GM18511 (cell line): Measurements from ENCODE around the gene FBXO33.

ENCODE experiments used
- ATAC-seq: cut with Tn5 transposase; IDR thresholded peaks from one replicate; pipeline ENCODE4 v1.9.1; 2021; ENCODE audit warnings: mild to moderate bottlenecking, moderate library complexity; ENCODE audit not compliant: unreplicated experiment

The FBXO33 gene, protein sequence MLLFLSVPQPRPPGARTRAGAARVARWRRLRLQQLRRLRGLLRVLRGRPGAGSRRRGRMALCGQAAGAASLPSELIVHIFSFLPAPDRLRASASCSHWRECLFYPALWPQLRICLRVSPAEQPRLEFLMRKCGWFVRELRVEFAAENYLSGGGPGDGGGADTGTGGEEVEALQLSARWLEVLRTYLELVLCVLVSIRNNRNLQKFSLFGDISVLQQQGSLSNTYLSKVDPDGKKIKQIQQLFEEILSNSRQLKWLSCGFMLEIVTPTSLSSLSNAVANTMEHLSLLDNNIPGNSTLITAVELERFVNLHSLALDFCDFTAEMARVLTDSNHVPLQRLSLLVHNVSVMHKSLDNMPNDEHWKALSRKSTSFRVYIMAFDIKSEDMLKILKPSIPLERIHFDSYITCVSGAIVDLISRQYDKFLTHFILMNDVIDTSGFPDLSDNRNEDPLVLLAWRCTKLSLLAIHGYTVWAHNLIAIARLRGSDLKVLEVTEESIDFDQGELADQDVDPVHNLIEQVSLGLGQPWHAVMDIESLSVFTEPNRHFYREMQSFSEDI

GRCh38 chr14:39432179-39432618 lies at the start of gene FBXO33:
TSS of gene FBXO33 (minus strand) at chr14:39432433. CDS start at chr14:39432162, 271 bp downstream.
- ATAC-seq: peak; percentile 85

- ATAC-seq: peak; percentile 98
These were observed 42.2 kb upstream of the FBXO33 start for GRCh38 chr14:39474416-39474911.

DNA sequence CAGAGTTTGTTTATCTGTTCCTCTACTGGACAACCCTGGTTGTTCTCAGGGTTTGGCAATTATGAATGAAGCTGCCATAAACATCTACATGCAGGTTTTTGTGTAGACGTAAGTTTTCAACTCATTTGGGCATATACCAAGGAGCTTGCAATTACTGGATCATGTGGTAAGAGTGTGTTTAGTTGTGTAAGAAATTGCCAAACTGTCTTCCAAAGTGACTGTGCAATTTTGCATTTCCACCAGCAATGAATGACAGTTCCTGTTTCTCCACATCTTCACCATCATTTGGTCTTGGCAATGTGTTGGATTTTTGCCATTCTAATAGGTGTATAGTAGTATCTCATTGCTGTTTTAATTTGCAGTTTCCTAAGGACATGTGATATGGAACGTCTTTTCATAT lies 39.8 kb upstream of the FBXO33 start:
- ATAC-seq: no peak

DNA sequence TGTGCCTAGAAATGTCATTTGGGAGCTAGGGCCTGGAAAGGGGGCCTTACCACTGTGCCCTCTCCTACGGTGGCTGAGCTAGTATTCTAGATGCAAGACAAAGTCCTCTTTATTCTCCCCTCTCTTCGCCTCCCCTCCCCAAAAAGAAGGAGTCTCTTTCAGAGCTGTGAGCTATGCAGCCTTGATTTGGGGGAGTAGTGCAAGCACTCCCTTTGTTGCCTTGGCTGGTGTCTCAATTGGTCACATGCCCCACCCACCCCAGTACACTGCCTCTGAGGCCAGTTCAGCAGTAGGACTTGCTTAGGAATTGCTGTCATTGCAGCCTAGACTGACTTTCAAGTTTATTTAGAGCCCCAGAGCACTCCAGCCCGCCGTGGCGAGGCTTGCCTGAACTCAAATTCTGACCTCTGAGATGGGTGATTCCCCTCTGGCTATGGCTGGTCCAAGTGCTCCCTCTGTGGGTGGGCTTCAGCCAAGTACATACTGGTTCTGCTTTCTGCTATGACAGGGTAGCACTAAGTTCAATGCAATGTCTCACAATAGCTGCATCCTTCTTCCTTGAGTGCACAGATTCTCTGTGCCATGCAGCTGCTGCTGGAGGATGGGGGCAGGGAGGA lies 37.0 kb upstream of the FBXO33 start:
- peak; percentile 96 for ATAC-seq

GRCh38 chr14:39467889-39468524 lies 35.8 kb upstream of the FBXO33 start:
- peak; percentile 56 for ATAC-seq

DNA sequence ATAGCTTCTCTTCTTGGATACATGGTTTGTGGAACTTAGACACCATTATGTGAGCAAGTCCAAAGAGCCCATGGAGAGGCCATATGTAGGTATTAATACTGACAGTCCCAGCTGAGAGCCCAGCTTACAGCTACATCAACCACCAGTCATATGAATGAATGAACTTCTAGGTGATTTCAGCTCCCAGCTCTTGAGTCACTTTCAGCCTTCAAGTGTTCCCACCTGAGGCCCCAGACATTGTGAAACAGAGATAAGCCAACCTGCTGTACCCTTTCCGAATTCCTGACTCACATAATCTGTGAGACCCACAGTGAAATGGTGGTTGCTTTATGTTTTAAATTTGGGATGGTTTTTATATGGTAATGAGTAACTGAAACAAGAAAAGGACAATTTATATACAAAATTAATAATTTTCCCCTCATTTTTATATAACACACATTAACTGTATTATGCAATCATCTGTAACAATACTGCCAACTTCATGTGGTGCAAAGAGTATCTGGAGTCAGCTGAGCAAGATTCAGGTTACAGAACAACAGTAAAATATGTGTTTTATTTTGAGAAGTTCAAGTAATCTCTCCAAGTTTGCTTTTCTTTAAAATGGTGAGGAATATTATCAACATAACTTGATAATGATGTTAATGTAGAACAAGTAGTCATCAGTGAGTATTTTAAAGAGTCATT lies 27.7 kb upstream of the FBXO33 start:
- ATAC-seq: no peak

GRCh38 chr14:39456702-39457250 lies 24.5 kb upstream of the FBXO33 start:
- ATAC-seq: no peak

DNA sequence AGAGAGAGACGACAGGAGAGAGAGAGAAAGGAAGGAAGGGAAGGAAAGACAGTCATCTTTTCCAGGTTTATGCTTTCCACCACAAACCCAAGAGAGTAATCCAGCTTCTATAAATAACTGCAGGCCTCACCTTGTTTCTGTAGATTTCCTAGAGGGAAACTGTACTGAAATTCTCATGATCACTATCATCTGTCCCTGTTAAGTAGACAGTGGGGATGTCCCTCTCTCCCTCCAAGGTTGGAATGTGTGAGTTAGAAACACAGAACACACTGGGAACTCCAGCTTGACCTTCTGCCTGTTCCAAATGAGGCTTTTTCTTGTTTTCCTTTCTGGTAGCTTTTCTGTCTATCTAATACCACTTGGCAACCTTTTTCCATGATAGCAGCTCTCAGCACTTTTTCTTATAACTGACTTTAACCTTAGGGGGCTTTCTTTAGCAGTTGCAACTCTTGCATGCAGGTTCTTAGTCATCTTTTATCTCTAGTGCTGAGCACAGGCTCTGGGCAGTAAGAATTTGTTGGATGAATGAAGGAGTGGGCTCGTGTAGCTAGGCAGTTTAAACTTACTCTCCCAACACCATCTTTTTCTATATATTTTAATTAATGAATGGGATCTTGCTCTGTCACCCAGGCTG lies 22.8 kb upstream of the FBXO33 start:
- no peak for ATAC-seq

DNA sequence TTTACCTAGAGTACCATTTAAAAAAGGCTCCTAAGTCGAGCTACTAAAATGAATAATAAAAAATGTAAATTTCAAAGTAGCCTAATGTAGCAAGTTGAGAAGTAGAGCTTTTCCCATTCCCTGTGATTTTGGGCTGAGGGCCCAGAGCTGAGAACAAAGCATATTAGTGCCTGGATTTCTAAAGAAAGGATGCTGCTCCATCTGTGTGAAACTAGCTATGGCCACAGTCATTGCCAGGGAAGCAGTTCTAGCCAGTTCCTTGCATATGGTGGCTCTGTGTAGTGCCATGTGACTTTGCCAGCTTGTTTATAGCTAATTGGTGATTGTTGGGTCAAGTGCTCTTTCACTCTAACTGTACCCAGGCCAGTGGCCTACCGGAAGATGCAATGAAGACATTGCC lies 20.4 kb upstream of the FBXO33 start:
- ATAC-seq: no peak

DNA sequence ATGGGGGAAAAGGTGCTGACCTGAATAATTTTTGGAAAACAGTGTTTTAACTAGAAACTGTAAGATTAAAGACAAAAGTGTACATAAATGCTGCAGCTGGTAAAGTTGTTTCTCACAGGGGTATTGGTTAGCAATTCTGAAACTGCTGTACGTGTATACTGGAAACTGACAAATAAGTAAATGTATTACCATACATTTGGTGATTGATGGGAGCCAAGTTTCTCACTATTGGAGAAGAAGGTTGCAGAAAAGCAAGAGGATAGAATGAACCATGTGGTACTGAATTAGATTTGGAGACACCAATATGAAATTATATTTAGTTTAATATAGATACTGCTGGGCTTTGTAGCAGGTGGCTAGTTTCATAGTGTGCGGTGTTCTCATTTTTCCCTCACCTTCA lies 19.6 kb upstream of the FBXO33 start:
- peak; percentile 40 for ATAC-seq

DNA sequence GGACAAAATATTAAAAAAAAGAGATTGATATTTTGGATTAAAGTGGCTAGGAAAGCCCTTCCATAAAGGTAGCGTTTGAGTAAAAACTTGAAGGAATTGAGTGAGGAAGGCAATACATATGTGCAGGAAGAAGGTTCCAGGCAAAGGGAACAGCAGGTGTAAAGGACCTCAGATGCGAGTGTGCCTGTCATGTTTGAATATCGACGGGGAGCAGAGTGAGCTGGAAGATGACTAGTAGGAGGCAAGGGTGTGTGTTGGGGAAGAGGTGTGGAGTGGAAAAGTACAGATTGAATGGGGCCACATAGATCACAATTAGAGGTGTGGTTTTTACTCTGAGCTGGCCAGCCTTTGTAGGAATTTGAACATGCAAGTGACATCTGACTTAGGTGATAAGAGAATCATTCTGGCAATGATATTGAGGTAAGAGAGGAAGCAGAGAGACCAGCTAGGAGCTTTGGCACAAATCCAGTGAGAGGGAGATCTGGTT lies 15.0 kb upstream of the FBXO33 start:
- no peak for ATAC-seq

DNA sequence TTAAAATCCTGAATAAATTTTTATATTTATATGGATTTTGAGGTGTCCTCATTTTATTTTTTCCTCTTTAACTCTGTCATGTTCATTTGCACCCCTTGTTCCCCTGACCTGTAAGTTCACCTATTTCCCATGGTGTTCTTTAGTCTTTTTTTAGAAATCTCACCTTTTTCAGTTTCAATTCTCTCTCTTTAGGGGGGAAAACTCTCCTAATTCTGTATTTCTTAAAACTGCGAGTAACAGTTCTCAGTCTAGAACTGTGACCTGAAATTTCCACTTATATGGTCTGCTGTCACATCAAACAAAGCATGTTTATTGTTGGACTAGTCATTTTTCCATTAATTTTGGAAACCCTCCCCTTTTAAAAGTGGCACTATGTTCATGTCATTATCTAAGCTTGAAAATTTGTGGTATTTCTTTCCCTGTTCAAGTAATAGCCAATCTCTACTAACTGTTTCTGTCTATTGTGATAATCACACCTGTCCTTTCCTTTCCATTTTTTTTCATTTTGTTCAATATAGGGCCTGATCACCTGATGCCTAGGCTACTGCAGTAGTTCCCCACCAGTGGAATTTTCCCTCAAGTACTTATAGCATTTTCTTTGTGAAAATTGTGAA lies 14.0 kb upstream of the FBXO33 start:
- ATAC-seq: peak; percentile 64

DNA sequence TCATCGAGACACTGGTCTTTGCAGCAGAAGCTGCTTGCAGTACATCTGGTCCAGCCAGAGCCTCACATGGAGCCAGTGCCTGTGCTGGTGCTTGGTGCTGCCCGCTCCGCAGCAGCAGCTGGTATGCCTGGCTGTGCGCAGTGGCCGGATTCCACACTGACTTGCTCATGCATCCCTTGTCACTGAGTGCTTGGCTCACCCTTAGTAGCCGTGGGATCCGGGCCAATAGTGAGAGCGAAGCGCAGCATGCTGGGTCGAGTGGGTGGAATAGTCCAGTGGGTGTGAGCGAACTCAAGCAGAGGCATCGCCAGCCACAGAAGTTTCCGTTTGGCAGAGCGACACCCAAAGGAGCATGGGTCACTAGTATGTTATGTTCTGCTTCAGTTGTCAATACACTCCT lies 10.1 kb upstream of the FBXO33 start:
- no peak for ATAC-seq

GRCh38 chr14:39441805-39442204 lies 9.6 kb upstream of the FBXO33 start:
- no peak for ATAC-seq

- ATAC-seq: no peak
These were observed 8.7 kb upstream of the FBXO33 start for GRCh38 chr14:39440975-39441374.

DNA sequence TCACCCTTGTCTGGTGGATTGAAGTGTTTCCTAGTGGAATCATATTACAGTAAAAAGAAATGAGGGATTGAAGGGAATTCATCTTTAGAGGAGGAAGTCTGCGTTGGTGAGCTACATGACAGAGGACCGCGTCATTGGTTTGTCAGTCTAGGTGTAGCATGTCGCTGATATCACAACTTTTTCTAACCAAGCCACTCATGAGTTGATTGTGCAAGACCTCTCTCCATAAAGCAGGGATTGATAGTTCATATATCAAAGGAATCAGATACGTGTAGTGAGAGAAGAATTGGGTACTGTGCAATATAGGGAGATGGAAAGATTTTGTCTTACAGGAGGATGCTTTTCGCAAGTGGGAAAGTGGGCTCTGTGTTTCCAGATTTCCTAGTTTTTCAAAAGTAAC lies 3.0 kb upstream of the FBXO33 start:
- no peak for ATAC-seq

- ATAC-seq: no peak
These were observed 2.2 kb upstream of the FBXO33 start for GRCh38 chr14:39434401-39434800.

DNA sequence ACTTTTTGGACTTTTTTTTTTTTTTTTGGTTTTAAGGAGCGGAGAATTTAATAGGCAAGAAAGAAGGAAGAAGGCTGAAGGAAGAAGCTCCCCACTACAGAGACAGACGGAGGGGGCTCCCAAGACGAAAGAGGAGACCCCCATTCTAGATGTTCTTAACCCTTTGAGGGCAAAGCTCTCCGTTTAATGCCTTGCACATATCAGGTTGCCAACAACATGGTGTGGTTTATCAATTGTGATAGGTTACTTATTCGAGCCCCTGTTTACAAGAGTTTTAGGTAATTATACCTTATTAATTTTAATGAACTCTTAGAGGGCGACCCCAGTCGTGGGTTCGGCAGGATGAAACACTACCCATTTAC lies 1.2 kb upstream of the FBXO33 start:
- ATAC-seq: no peak

DNA sequence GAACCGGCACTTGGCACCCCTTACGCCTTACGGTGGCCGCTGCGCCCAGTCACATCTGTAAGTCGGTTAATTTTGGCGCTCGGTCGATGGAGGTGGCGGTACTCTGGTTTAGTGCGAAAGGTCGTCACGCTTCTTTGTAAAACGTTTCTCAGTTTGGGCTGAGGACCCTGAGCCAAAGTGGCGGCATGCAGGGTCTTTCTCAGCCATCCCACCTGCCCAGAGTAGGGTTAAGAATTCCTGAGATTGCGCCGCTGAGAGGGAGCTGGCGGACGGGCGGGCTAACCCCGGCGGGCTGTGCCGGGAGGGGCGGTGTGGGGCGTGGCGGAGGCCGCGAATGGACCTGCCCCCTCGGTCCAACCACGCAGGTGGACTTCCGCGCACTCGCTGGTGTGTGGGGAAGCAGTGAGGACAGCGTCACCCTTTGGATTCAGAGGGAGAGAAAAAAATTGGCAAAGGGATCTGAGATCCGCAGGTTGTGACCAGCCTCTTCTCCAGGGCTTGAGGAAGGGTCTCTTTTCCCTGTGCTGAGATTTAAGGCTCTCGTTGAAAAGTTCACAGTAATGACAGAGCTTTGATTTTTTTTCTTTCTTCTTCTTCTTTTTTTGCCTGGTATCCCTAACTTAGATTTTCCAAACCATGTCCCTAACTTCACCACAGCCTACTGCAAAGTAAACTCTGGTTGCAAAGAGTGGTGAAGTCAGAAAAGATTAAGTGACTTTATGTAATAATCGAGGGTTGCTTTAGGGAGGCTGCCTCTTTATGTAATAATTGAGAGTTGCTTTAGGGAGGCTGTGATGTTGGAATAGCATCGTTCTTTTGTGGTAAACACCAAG lies 602 bp upstream of the FBXO33 start:
- peak; percentile 70 for ATAC-seq
